ENCODE data around the gene ECEL1.

Gene ECEL1

GRCh38 chr2:232497348-232497747, 9.7 kb upstream of the ECEL1 start:
- no peak for DNase-seq

- no peak for DNase-seq
Observed at GRCh38 chr2:232496501-232497270, 9.1 kb upstream of the ECEL1 start.

- no peak for DNase-seq
Observed at GRCh38 chr2:232495292-232495691, 7.7 kb upstream of the ECEL1 start.

GRCh38 chr2:232494542-232494941, 6.9 kb upstream of the ECEL1 start:
- no peak for DNase-seq

- no peak for DNase-seq
Observed at GRCh38 chr2:232493701-232494474, 6.3 kb upstream of the ECEL1 start.

- no peak for DNase-seq
Observed at GRCh38 chr2:232492963-232493700, 5.5 kb upstream of the ECEL1 start.

GRCh38 chr2:232492236-232492848, 4.7 kb upstream of the ECEL1 start:
- no peak for DNase-seq

GRCh38 chr2:232491139-232491780, 3.6 kb upstream of the ECEL1 start:
- DNase-seq, result no peak

- DNase-seq, result no peak
Observed at GRCh38 chr2:232490221-232491138, 2.8 kb upstream of the ECEL1 start.

- no peak for DNase-seq
Observed at GRCh38 chr2:232489516-232490220, 2.0 kb upstream of the ECEL1 start.

GRCh38 chr2:232488721-232489300, 1.2 kb upstream of the ECEL1 start:
- DNase-seq, result no peak

- DNase-seq, result no peak
Observed at GRCh38 chr2:232488097-232488711, 570 bp upstream of the ECEL1 start.

GRCh38 chr2:232486558-232487384, 863 bp downstream of the ECEL1 start:
- DNase-seq, result no peak

GRCh38 chr2:232485757-232486557, 1.7 kb downstream of the ECEL1 start:
- no peak for DNase-seq

- no peak for DNase-seq
Observed at GRCh38 chr2:232485348-232485756, 2.3 kb downstream of the ECEL1 start.

- no peak for DNase-seq
Observed at GRCh38 chr2:232484628-232485347, 2.8 kb downstream of the ECEL1 start.

GRCh38 chr2:232483923-232484627, 3.6 kb downstream of the ECEL1 start:
- DNase-seq, result no peak

Data from CD4-positive, alpha-beta T cell treated with Interleukin-12 subunit alpha and Interleukin-12 subunit beta, for 1 hour (primary cell).